ENCODE results near the gene C1orf115.

- TF ChIP-seq POLR2AphosphoS5 (IDR thresholded peaks at IDR 0.05; ENCODE audit: control insufficient read depth, insufficient read depth, low read depth, low read length), result no peak
- no peak for TF ChIP-seq ZFP30 (CRISPR knock-in tag; IDR thresholded peaks at IDR 0.05; ENCODE audit: borderline replicate concordance)
- TF ChIP-seq NFIC (IDR thresholded peaks at IDR 0.05), result no peak
- TF ChIP-seq, protein P1, sequence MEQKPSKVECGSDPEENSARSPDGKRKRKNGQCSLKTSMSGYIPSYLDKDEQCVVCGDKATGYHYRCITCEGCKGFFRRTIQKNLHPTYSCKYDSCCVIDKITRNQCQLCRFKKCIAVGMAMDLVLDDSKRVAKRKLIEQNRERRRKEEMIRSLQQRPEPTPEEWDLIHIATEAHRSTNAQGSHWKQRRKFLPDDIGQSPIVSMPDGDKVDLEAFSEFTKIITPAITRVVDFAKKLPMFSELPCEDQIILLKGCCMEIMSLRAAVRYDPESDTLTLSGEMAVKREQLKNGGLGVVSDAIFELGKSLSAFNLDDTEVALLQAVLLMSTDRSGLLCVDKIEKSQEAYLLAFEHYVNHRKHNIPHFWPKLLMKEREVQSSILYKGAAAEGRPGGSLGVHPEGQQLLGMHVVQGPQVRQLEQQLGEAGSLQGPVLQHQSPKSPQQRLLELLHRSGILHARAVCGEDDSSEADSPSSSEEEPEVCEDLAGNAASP (IDR thresholded peaks at IDR 0.05), result no peak
- no peak for TF ChIP-seq GTF2A2 (tag; IDR thresholded peaks at IDR 0.05)
- TF ChIP-seq CTCF (IDR thresholded peaks at IDR 0.05 in 2 of 3, conservative IDR thresholded peaks at IDR 0.05 in 1 of 3; ENCODE audit: insufficient read depth in 2 of 3, low read depth in 1 of 3, low read length in 3 of 3), result no peak
Measured at GRCh38 chr1:220717800-220718640, 27.9 kb downstream of the C1orf115 start.
